SU-DHL-6 (cell line): ENCODE measurements around the gene COLQ.

Source experiments
- EZH2phosphoT487 ChIP-seq: fragments of 200-600 bp; sonication (generic), shearing (Covaris generic); conservative IDR thresholded peaks from 2 replicates; pipeline ENCODE4 v1.6.1; 2018; ENCODE audit warnings: mild to moderate bottlenecking, antibody characterized with exemption, low read length, moderate library complexity, mixed read lengths
- TF ChIP-seq, protein P1 (sequence below): fragments of 200-600 bp; sonication (generic); IDR thresholded peaks from one replicate; pipeline ENCODE4 v1.5.1; 2017; ENCODE audit warnings: antibody characterized with exemption, mild to moderate bottlenecking, low read length, moderate library complexity; ENCODE audit not compliant: insufficient read depth, poor library complexity, severe bottlenecking

GRCh38 chr3:15433531-15433930 is 88.0 kb downstream of the COLQ start:
- no peak for TF ChIP-seq EZH2phosphoT487
- TF ChIP-seq, protein P1, sequence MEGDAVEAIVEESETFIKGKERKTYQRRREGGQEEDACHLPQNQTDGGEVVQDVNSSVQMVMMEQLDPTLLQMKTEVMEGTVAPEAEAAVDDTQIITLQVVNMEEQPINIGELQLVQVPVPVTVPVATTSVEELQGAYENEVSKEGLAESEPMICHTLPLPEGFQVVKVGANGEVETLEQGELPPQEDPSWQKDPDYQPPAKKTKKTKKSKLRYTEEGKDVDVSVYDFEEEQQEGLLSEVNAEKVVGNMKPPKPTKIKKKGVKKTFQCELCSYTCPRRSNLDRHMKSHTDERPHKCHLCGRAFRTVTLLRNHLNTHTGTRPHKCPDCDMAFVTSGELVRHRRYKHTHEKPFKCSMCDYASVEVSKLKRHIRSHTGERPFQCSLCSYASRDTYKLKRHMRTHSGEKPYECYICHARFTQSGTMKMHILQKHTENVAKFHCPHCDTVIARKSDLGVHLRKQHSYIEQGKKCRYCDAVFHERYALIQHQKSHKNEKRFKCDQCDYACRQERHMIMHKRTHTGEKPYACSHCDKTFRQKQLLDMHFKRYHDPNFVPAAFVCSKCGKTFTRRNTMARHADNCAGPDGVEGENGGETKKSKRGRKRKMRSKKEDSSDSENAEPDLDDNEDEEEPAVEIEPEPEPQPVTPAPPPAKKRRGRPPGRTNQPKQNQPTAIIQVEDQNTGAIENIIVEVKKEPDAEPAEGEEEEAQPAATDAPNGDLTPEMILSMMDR, result no peak
